Tongue (tissue), 2 donors: ENCODE results near the gene DNPEP. TPM values are rescaled to one million over a fixed set of nuclear protein-coding genes. Genes with fewer than 3 reads are reported as not detected.

Experiments used
- DNase-seq: peaks from one replicate; pipeline ENCODE4 v3.0.0-alpha.2; 2015
- total RNA-seq: library from RNA; depleted of rRNA; stranded (reverse); fragments of >200 nt; gene quantifications from one replicate; pipeline ENCODE4 v1.2.3, GENCODE V29; 2014

DNPEP gene
- total RNA-seq = 33.4 TPM

GRCh38 chr2:219387306-219388120 lies at the start of gene DNPEP:
DNPEP (minus strand) TSS chr2:219387912; CDS start chr2:219387794, 118 bp downstream.
- DNase-seq = peak; percentile 96

- DNase-seq = no peak
Measured at GRCh38 chr2:219437141-219437540, 49.4 kb upstream of the DNPEP start.

- DNase-seq = no peak
Measured at GRCh38 chr2:219436491-219436890, 48.8 kb upstream of the DNPEP start.

GRCh38 chr2:219435701-219436100 lies 48.0 kb upstream of the DNPEP start:
- no peak for DNase-seq

GRCh38 chr2:219434718-219435525 lies 47.2 kb upstream of the DNPEP start, which contains the start of gene SPEG:
SPEG (plus strand) TSS chr2:219434843; CDS start chr2:219434978, 135 bp downstream.
- no peak for DNase-seq

GRCh38 chr2:219434468-219434717 lies 46.7 kb upstream of the DNPEP start:
- peak; percentile 79 for DNase-seq

GRCh38 chr2:219433666-219434467 lies 46.2 kb upstream of the DNPEP start:
- no peak for DNase-seq

GRCh38 chr2:219430633-219431615 lies 43.2 kb upstream of the DNPEP start:
- peak; percentile 92 for DNase-seq

GRCh38 chr2:219429958-219430606 lies 42.4 kb upstream of the DNPEP start:
- DNase-seq = no peak

- no peak for DNase-seq
Measured at GRCh38 chr2:219428469-219428868, 40.8 kb upstream of the DNPEP start.

- no peak for DNase-seq
Measured at GRCh38 chr2:219426534-219427136, 38.9 kb upstream of the DNPEP start.

- DNase-seq = no peak
Measured at GRCh38 chr2:219426068-219426443, 38.3 kb upstream of the DNPEP start.

- DNase-seq = no peak
Measured at GRCh38 chr2:219425238-219426067, 37.7 kb upstream of the DNPEP start.

GRCh38 chr2:219423652-219424377 lies 36.1 kb upstream of the DNPEP start:
- no peak for DNase-seq

- no peak for DNase-seq
Measured at GRCh38 chr2:219422952-219423534, 35.3 kb upstream of the DNPEP start.

- no peak for DNase-seq
Measured at GRCh38 chr2:219421323-219421722, 33.6 kb upstream of the DNPEP start.

- no peak for DNase-seq
Measured at GRCh38 chr2:219420687-219421086, 33.0 kb upstream of the DNPEP start.
